PC-9 (cell line): ENCODE measurements around the gene TOE1.

Experiments used
- CTCF ChIP-seq: fragments of 200-600 bp; sonication (generic); conservative IDR thresholded peaks from 2 replicates; pipeline ENCODE4 v1.6.1; 2017; ENCODE audit warnings: mixed run types, antibody characterized with exemption, mild to moderate bottlenecking, moderate library complexity
- EZH2 ChIP-seq: fragments of 200-600 bp; sonication (generic); IDR thresholded peaks from 2 replicates; pipeline ENCODE4 v1.8.0; 2017; ENCODE audit warnings: antibody characterized with exemption, low read depth

DNA sequence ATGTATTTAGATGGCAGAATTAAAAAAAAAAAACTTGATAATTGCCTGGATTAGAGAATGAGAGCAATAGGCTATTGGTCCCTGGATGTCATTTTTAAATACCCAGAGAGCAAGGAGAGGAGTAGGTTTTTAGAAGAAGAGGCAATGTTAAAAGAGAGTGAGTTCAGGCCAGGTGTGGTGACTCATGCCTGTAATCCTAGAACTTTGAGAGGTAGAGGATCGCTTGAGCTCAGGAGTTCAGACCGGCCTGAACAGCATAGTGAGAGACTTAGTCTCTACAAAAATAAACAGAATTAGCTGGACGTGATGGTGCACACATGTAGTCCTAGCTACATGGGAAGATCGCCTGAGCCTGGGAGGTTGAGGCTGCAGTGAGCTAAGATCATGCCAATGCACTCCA, 16.2 kb downstream of the TOE1 start:
- no peak for TF ChIP-seq CTCF
- TF ChIP-seq EZH2 = no peak
